DMS153 (cell line): ENCODE data around the gene GPATCH2.
"Not testable (repeated sequence)": the region's sequence is repeated elsewhere in the genome, so short reads cannot be mapped to it uniquely, and the experiment has no call there.

Experiments
- DNase-seq: peaks from one replicate; lab custom pipeline; 2025; lab: John Stamatoyannopoulos, UW

The GPATCH2 gene

DNA sequence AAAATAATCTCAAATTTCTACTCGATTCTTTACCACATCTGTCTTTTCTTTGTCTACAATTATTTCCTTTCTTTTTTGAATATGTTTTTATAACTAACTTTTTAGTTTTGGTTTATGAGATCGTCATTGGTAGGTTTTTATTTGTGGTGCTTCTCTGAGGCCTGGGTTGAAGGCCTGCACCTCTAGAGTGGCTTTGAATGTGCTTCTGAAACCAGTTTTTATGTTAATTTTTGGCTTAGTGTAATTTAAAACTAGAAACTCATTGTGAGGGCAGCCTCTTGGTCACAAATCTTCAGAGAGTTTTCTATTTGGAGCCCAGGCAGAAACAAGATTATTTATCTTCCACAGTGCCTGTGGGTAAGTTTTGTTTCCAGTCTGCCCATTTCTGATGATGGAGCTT, 187.0 kb downstream of the GPATCH2 start:
- DNase-seq = no peak

DNA sequence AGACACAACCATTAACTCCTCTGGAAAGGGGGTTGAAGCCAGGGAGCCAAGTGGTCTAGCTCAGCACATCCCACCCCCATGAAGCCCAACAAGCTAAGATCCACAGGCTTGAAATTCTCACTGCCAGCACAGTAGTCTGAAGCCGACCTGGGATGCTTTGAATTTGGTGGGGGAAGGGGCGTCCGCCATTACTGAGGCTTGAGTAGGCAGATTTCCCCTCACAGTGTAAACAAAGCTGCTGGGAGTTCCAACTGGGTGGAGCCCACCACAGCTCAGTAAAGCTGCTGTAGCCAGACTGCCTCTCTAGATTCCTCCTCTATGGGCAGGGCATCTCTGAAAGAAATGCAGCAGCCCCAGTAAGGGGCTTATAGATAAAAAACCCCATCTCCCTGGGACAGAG, 193.5 kb downstream of the GPATCH2 start:
- DNase-seq = no peak

DNA sequence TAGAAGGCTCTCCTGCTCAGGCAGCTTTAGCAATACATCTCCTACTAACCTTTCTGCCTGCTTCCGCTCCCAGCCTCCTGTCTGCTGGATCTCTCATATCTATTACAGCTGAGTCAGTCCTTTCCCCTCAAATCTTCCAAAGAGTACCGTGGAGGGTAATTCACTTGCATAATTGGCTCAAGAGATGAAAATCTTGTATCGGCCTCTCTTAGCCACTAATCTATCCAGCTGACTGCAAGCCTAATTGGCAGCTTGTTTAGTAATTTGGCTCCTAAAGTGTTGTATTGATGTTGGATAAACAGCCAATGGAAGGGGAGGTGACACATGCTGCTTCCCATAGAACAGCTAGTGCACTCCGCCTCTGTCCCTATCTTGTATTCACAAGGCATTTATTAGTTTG, 195.7 kb downstream of the GPATCH2 start:
- no peak for DNase-seq

DNA sequence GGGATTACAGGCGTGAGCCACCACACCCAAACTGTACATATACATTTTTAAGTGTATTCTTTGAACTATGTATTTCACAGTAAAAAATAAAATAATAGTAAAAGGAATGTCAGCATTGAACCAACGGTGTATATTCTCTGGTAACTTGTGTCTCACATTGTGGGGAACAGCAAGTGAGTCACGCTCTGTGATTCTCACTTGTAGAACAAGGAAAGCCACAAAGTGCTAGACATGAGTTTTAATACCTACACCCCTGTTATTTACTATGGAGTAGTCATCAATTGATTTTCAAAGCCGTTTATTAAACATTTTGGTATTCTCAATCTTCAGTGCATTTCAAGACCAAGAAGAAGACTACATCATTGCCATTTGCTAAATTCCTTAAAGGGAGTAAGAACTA, 197.2 kb downstream of the GPATCH2 start:
- DNase-seq = no peak

DNA sequence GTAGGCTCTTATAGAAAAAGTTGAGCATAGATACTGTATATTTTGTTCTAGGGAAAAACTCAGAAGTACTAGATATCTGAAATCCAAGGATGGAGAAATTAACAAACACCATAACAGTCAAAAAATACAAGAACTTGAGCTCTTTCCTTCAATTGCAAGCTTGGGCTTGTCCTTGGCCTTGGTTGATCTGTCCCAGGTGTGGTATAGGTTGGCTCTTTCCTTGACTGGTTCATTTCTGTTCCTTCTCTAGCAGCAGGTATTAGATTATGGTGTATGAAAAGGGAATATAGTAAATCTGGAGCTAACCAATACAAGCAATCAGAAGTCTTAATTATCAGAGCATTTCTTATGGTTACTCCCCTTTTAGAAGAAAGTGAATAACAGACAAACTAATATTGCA, 198.6 kb downstream of the GPATCH2 start:
- DNase-seq = no peak

DNA sequence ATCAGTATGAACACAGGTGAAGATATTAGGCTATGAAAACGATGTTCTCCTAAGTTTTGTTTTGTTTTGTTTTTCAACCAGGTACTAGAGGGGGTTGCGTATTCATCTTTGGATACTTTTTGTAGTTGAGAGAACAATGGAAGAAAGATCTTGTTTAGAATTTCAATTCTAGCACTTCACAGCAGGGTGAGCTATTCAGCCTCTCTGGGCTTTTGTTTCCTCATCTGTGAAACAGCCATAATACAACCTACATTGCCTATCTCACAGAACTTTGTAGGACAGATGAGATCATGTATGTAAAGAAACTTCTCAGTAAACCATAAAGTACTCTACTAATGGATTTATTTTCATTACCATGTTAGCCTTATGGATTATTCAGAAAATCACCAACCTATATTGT, 199.5 kb downstream of the GPATCH2 start:
- no peak for DNase-seq

DNA sequence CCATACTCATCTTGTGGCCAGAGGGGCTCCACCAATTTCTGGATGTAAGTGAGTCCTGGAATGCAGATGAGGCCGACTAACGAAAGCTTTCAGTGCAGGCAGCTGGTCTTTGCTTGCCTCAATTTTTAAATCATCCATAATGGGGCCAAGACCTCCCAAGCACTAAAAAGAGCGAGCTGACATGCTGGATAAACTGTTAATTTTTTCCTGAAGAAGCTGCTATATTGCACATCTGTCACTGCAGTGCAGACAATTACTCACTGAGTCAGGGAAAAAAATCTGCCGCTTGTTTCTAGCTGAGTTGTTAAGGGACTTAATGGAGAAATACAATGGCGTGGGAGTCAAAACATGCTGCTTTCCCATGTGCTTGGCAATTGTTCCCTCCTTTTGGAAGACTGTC, 205.5 kb downstream of the GPATCH2 start:
- no peak for DNase-seq

DNA sequence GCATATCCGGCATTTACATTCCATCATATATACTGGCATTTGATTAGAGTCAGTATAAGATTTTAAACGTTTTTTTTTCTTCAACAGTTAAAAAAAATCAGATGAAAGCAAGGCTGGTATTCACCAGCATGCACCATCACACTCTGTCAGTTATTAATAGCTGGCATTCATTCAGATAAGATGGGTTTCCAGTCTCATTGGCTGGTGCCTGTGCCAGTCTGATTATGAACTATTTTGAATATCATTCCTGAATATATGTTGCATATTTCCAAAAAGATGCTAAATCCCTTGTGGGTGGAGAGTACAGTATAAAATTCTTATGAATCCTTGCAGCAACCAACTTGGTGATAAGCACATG, 211.7 kb downstream of the GPATCH2 start:
- DNase-seq = no peak

DNA sequence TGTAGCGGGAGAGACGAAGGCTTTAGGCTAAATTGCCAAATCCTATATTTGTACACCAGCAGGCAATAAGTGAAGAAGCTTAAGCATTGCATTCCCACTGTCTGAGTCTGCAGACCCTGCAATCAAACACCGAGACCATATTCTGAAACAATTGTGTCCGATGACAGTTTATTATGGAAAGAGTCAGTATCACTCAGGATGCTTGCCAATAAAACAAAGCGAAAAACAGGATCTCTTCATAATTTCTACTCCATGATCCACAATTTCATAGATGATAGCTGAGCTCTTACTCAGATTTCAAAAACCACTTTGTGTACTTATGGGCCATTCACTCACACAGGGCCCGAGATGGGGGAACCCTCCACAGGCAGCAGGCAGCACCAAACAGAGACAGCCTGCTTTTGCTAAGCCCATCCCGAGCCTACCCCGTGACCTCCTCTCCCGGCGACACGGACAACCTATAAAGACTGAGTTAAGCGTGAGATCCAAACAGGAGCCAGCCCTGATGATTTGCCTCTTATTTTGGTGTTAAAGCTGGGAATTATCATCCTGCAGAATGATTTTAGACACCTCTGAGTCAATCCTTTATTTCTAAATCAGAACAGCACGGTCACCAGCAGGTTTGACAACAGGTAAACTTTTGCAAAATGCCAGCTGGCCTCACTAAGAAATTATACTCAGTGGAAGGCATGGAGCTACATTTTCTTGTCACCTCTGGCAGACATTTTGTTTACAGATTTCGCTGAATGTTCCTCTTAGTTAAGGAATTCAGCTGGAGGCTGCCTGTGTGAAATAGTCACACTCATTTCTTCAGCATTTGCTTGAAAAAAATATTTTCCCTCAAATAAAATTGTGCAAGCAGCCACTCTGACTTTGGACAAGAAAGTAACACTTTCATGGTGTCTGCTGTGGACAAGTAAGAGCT, 212.4 kb downstream of the GPATCH2 start:
- no peak for DNase-seq

DNA sequence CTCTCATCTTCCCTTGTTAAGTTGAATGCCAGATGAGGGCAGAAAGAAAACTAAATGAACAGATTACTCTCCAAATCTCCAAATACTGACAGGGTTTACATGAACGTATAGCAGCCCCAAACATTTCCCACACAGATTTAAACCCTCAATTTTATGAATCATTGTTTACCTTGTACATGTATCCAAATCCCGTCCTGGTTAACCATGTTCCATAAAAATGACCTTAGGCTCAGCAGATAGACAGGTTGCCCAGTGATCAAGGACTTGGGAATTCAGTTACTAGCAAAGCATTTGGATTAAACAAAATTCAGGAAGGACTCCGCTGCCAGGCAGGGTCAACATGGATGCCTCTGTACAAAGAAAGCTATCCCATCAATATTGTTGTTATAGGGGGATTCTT, 213.5 kb downstream of the GPATCH2 start:
- DNase-seq = no peak

DNA sequence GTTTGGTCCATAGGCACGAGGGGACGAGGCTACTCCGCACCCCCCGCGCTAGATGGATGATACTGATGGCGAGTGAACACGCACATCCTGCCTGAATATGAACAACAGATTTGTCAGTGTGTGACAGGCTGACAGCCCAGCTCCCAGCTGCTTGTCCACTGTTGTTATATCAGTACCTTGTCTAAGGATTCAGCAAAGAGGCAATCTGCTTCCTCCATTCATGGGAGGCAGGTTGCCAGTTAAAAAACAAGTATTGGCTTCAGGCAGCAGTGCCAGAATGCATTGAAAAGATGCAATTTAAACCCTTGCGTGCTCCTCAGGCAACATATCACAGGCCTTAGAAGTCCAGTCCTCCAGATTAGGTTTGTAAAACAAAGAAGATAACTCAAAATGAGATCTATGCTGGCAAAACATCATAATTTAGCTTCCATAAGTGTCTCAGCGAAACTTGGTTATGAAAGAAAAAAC, 223.3 kb downstream of the GPATCH2 start:
- DNase-seq = no peak

DNA sequence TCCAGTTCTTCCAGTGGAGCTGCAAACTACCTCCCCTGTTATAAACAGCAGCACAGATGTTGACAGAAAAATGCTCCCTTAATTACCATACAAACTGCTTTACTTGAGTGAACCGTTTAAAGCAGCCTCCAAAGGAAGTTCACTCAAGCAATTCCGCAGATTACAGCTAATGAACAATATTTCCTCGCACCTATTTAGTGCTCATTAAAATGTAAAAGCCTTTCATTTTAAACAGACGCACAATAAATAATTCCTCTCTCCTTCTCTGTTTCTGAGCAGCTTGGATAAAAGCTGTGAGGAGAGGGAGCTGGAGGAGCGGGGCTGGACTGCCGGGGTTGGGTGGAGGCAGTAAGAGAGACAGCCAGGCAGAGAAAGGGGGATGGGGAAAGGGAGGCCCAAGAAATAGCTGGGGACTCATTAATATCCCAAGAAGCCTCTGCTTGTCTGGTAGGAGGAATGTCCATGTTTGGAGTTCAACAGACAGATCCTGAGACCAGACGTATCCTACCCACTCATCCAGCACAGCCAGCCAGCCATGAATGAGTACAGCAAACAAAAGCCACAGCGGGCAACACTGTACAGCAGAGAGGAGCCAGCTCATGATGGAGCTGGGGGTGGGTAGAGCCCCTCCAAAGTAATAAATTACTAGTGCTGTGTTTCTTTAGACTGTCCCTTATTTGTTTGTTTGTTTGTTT, 227.7 kb downstream of the GPATCH2 start:
- no peak for DNase-seq

DNA sequence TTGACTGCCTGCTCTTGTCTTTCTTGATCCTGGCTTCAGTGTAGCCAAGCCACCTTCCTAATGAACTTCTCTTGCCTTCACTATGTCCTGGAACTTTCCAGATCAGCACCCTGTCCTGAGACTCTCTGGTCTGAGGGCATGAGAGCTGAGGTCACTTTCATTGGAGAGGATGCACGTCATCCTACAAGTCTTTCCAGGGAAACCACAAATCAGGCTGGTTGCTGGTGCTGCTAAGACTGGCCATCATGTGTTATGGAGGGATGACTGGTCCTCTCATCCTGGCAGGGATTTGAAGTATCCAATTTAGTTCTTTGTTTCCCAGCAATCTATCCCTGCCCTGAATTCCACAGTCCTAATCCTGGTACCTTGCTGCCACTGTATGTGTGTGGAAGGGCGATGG, 228.6 kb downstream of the GPATCH2 start:
- DNase-seq = no peak

DNA sequence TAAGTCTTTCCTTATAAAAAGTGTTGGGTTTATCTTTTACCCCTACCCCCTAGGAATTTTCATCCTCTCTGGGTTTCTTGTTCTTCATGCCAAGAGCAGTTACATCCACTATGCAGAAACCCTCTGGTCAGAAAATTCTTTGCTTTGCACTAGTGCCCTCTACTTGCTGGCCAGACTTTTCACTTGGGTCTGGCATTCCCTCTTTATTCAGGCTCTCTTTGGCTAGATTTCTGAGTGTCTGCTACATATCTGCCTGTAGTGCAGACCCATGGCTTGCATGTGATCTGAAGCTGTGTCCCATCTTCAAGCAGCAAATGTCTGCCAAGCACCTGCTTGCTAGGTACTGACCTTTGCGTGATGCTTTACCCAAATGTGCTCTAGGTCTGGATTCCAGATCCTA, 237.0 kb downstream of the GPATCH2 start:
- no peak for DNase-seq

DNA sequence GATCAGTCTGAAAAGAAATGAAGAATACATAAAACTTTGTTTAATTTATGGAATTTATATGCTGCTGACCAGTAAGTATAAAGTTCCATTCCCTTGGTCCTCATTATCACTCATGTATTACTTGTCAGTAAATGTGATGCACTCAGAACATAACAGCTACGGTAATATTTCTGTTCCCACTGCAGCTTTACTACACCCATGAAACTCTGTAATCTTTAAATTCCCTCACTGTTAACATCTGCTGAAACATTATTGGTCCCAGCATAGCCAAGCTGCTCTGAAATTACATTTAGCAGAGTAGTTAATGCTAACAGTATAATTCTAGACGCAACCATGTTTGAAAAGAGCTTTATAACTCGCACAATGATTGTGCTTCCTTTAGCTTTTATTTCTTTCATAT, 238.4 kb downstream of the GPATCH2 start:
- no peak for DNase-seq

DNA sequence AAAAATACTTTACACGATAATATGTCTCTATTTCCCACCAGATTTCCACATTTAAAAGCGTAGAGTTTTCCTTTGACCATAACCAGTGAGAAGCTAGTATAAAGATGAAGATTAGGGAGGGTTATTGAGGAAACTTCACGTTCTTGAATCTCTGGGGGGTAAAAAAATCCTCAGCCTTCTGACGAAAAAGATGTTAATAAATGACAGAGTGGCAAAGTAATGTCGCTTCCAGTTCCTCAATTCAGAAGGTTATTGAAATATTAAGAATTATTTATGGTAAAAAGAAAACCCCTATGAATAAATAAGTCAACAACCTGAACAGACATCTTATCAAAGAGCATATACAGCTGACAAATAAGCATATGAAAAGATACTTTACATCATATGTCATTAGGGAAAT, 241.0 kb downstream of the GPATCH2 start:
- no peak for DNase-seq

DNA sequence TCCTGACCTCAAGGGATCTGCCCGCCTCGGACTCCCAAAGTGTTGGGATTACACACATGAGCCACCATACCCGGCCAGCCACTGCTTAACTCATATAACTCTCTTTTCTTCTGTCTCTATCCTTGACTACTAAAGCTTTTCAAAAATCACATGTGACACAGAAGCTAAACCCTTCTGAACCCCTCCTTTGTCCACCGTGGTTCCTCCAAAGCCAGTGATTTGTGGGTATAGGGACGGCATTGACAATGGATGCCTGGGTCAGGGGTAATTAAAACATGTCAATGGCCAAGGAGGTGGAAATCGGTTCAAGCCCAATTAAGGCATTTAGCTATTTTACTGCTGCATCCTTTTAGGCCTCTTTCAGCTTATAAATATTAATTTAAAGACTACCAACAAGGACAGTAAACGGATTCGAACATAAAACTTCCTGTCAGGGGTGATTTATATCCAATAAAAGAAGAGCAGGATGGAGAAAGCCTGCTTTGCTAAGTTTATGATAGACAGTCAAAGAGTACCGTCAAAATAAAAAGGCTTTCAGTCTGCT, 242.3 kb downstream of the GPATCH2 start:
- DNase-seq = no peak

DNA sequence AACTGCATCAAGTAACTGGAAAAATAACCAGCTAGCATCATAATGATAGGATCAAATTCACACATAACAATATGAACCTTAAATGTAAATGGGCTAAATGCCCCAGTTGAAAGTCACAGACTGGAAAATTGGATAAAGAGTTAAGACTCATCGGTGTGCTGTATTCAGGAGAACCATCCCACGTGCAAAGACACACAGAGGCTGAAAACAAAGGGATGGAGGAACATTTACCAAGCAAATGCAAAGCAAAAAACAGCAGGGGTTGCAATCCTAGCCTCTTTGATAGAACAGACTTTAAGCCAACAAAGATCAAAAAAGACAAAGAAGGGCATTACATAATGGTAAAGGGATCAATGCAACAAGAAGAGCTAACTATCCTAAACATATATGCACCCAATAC, 249.1 kb downstream of the GPATCH2 start:
- not testable (repeated sequence) for DNase-seq

DNA sequence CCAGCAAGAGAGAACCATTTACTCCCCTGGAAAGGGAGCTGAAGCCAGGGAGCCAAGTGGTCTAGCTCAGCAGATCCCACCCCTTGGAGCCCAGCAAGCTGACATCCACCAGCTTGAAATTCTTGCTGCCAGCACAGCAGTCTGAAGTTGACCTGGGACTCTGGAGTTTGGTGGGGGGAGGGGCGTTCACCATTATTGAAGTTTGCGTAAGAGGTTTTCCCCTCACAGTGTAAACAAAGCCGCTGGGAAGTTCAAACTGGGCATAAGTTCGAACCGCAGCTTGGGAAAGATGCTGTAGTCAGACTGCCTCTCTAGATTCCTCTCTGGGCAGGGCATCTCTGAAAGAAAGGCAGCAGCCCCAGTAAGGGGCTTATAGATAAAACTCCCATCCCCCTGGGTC, 251.1 kb downstream of the GPATCH2 start:
- DNase-seq = not testable (repeated sequence)

DNA sequence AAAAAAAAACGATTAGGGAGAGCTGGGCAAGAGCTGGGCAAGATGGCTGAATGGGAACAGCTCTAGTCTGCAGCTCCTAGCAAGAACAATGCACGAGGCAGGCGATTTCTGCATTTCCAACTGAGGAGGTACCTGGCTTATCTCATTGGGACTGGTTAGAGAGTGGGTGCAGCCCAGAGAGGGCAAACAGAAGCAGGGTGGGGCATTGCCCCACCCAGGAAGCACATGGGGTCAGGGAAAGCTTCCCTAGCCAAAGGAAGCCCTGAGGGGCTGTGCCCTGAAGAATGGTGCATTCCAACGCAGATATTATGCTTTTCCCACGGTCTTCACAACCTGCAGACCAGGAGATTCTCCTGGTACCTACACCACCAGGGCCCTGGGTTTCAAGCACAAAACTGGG, 251.6 kb downstream of the GPATCH2 start:
- DNase-seq = no peak
